ENCODE results near the gene PXT1.
"Not testable (repeated sequence)": the region's sequence is repeated elsewhere in the genome, so short reads cannot be mapped to it uniquely, and the experiment has no call there.

The PXT1 gene

DNA sequence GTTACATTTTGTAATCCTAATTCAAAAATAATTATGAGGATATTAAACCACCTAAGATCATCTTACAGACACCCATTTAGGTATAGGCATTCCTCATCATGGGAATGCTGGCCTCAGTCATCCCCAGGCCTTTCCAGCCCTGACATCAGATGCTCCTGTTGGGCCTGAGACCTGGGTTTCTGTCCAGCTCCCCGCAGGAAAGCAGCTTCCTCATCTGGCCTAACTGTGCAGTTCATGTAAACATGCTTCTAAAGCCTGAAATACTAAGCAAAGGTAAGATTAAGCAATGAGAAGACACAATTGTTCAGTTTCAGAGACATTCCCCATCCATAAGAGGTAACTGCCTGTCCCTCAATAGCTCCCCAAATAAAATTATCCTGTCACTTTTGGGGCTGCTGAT lies 74.2 kb downstream of the PXT1 start:
- DNase-seq (ENCODE audit: low read depth in 1 of 2, low spot score in 1 of 2), result peak; percentile 38 to 61
- no peak overlapping the region for H3K4me3 ChIP-seq (replicated peaks; ENCODE audit: insufficient read depth, low read length)
- TF ChIP-seq, protein P1, sequence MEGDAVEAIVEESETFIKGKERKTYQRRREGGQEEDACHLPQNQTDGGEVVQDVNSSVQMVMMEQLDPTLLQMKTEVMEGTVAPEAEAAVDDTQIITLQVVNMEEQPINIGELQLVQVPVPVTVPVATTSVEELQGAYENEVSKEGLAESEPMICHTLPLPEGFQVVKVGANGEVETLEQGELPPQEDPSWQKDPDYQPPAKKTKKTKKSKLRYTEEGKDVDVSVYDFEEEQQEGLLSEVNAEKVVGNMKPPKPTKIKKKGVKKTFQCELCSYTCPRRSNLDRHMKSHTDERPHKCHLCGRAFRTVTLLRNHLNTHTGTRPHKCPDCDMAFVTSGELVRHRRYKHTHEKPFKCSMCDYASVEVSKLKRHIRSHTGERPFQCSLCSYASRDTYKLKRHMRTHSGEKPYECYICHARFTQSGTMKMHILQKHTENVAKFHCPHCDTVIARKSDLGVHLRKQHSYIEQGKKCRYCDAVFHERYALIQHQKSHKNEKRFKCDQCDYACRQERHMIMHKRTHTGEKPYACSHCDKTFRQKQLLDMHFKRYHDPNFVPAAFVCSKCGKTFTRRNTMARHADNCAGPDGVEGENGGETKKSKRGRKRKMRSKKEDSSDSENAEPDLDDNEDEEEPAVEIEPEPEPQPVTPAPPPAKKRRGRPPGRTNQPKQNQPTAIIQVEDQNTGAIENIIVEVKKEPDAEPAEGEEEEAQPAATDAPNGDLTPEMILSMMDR (IDR thresholded peaks at IDR 0.05; ENCODE audit: insufficient read depth, low read length), result no peak
- TF ChIP-seq, protein P2, sequence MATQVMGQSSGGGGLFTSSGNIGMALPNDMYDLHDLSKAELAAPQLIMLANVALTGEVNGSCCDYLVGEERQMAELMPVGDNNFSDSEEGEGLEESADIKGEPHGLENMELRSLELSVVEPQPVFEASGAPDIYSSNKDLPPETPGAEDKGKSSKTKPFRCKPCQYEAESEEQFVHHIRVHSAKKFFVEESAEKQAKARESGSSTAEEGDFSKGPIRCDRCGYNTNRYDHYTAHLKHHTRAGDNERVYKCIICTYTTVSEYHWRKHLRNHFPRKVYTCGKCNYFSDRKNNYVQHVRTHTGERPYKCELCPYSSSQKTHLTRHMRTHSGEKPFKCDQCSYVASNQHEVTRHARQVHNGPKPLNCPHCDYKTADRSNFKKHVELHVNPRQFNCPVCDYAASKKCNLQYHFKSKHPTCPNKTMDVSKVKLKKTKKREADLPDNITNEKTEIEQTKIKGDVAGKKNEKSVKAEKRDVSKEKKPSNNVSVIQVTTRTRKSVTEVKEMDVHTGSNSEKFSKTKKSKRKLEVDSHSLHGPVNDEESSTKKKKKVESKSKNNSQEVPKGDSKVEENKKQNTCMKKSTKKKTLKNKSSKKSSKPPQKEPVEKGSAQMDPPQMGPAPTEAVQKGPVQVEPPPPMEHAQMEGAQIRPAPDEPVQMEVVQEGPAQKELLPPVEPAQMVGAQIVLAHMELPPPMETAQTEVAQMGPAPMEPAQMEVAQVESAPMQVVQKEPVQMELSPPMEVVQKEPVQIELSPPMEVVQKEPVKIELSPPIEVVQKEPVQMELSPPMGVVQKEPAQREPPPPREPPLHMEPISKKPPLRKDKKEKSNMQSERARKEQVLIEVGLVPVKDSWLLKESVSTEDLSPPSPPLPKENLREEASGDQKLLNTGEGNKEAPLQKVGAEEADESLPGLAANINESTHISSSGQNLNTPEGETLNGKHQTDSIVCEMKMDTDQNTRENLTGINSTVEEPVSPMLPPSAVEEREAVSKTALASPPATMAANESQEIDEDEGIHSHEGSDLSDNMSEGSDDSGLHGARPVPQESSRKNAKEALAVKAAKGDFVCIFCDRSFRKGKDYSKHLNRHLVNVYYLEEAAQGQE (IDR thresholded peaks at IDR 0.05; ENCODE audit: insufficient replicate concordance, low read depth), result peak; percentile 51
- H3K27ac ChIP-seq (replicated peaks), result peak overlapping the region; percentile 42
- H3K27me3 ChIP-seq (ENCODE audit: insufficient read depth, poor library complexity, severe bottlenecking), result no peaks in the 10 kb centered on the region

DNA sequence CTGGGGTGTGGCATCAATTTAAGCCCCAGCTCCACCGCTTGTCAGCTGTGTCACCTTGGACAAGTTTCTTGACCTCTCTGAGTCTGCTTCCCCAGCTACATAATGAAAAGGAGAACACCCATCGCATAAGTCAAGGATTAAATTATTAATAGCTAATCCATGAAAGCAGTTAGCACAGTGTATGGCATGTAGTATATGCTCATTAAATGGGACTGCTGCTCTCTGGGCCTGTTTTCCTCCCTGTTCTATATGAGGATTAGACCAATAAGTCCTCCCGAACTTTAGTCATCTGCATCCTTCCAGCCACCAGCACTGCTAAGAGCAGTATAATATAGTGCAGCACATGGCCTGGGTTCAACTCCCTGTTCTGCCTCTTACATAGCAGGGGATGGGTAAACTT lies 74.9 kb downstream of the PXT1 start:
- DNase-seq (ENCODE audit: low read depth in 1 of 2, low spot score in 1 of 2), result no peak
- H3K27me3 ChIP-seq (ENCODE audit: insufficient read depth, poor library complexity, severe bottlenecking), result no peaks in the 10 kb centered on the region

DNA sequence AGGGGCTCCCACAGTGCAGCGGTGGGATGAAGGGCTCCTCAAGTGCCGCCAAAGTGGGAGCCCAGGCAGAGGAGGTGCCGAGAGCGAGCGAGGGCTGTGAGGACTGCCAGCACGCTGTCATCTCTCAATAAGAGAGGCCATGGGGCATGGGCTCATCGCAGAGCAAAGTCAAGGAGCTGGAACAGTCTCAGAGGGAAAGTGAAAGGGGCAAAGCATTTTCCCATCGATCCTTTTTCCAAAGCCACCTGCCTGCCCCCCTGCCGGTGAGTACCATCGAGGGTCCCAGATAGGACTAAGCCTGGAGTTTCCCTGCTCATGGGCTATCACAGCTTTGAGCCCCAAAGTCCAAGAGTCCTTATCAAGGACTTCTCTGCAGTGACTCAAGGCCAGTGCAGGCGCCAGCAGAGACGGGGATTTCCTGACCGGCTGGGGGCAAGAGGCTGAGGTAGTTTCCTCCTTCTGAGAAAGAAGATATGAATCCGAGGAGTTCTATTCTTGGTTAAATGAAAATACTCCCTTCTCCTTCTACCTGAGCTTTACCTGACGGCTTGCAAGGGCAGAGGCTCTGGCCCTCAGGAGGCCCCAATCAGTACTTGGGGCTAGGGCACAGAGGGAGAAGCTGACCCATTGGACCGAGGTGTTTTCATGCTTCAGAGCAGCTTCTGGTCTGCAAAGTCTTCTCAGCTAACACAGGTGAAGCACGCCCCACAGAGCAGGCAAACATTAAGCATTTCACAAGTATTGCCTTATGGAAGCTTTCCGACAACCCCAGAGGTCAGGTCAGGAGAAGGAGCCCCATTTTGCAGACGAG lies 77.8 kb downstream of the PXT1 start:
- H3K27me3 ChIP-seq (ENCODE audit: insufficient read depth, poor library complexity, severe bottlenecking), result no peaks in the 10 kb centered on the region
- no peak overlapping the region for H3K4me3 ChIP-seq (replicated peaks; ENCODE audit: insufficient read depth, low read length)
- DNase-seq (ENCODE audit: low read depth in 1 of 2, low spot score in 1 of 2), result no peak
- no peak overlapping the region for H3K27ac ChIP-seq (replicated peaks)
- TF ChIP-seq, protein P2 (IDR thresholded peaks at IDR 0.05; ENCODE audit: insufficient replicate concordance, low read depth), result no peak
- TF ChIP-seq, protein P1 (IDR thresholded peaks at IDR 0.05; ENCODE audit: insufficient read depth, low read length), result no peak
- TF ChIP-seq GABPA (IDR thresholded peaks at IDR 0.05; ENCODE audit: low read depth) (no peak), SPI1 (IDR thresholded peaks at IDR 0.05; ENCODE audit: borderline replicate concordance, low read depth) (no peak), POLR2AphosphoS5 (IDR thresholded peaks at IDR 0.05; ENCODE audit: low read depth) (no peak)

More for the DNA sequence above, 74.9 kb downstream of the PXT1 start:
- H3K4me3 ChIP-seq (replicated peaks; ENCODE audit: insufficient read depth, low read length), result no peak overlapping the region
- no peak overlapping the region; the same call in 1 of the 2 replicates for H3K27ac ChIP-seq (replicated peaks)
- TF ChIP-seq POLR2AphosphoS5 (IDR thresholded peaks at IDR 0.05; ENCODE audit: low read depth) (no peak), SPI1 (IDR thresholded peaks at IDR 0.05; ENCODE audit: borderline replicate concordance, low read depth) (no peak), GABPA (IDR thresholded peaks at IDR 0.05; ENCODE audit: low read depth) (no peak)
- TF ChIP-seq, protein P1 (IDR thresholded peaks at IDR 0.05; ENCODE audit: insufficient read depth, low read length), result no peak
- TF ChIP-seq, protein P2 (IDR thresholded peaks at IDR 0.05; ENCODE audit: insufficient replicate concordance, low read depth), result no peak

DNA sequence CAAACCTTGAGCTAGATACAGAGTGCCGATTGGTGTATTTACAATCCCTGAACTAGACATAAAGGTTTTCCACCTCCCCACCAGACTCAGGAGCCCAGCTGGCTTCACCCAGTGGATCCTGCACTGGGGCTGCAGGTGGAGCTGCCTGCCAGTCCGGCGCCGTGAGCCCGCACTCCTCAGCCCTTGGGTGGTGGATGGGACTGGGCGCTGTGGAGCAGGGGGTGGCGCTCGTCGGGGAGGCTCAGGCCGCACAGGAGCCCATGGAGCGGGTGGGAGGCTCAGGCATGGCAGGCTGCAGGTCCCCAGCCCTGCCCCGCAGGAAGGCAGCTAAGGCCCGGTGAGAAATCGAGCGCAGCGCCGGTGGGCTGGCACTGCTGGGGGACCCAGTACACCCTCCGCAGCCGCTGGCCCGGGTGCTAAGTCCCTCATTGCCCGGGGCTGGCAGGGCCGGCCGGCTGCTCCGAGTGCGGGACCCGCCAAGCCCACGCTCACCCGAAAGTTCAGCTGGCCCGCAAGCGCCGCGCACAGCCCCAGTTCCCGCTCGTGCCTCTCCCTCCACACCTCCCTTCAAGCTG lies 78.5 kb downstream of the PXT1 start:
- H3K27ac ChIP-seq (replicated peaks); H3K27me3 ChIP-seq (ENCODE audit: insufficient read depth, poor library complexity, severe bottlenecking); H3K4me3 ChIP-seq (replicated peaks; ENCODE audit: insufficient read depth, low read length); DNase-seq (ENCODE audit: low read depth in 1 of 2, low spot score in 1 of 2): not testable (repeated sequence)

DNA sequence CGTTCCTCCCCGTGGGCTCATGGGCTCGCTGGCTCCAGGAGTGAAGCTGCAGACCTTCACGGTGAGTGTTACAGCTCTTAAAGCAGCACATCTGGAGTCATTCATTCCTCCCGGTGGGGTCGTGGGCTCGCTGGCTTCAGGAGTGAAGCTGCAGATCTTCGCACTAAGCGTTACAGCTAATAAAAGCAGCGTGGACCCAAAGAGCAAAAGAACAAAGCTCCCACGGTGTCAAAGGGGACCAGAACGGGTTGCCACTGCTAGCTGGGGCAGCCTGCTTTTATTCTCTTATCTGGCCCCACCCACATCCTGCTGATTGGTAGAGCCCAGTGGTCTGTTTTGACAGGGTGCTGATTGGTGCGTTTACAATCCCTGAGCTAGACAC lies 79.3 kb downstream of the PXT1 start:
- DNase-seq (ENCODE audit: low read depth in 1 of 2, low spot score in 1 of 2); H3K4me3 ChIP-seq (replicated peaks; ENCODE audit: insufficient read depth, low read length); H3K27ac ChIP-seq (replicated peaks); H3K27me3 ChIP-seq (ENCODE audit: insufficient read depth, poor library complexity, severe bottlenecking): not testable (repeated sequence)
